ENCODE measurements around the gene SURF6. TPM values are rescaled to one million over a fixed set of nuclear protein-coding genes. Genes with fewer than 3 reads are reported as not detected.
"Not testable (repeated sequence)": the region's sequence is repeated elsewhere in the genome, so short reads cannot be mapped to it uniquely, and the experiment has no call there.

SURF6 gene
- total RNA-seq, 4 donors from 2014 or later, result 10.5 to 47.8 (median 14.5) TPM

- ATAC-seq (ENCODE audit: low FRiP score) (no peak), DNase-seq (ENCODE audit: low spot score) (no peak)
- TF ChIP-seq CTCF (IDR thresholded peaks at IDR 0.05), result no peak
Measured at GRCh38 chr9:133333011-133333410, 3.0 kb downstream of the SURF6 start.

GRCh38 chr9:133332381-133332730 lies 3.6 kb downstream of the SURF6 start:
- ATAC-seq (ENCODE audit: low FRiP score) (no peak), DNase-seq (ENCODE audit: low spot score) (no peak)
- TF ChIP-seq CTCF (IDR thresholded peaks at IDR 0.05), result no peak

- no peak for DNase-seq (ENCODE audit: low spot score)
- no peak for TF ChIP-seq CTCF (IDR thresholded peaks at IDR 0.05)
- no peak for ATAC-seq (ENCODE audit: low FRiP score)
Measured at GRCh38 chr9:133331641-133332380, 4.2 kb downstream of the SURF6 start.

- DNase-seq (ENCODE audit: low spot score) (no peak), ATAC-seq (ENCODE audit: low FRiP score) (no peak)
- no peak for TF ChIP-seq CTCF (IDR thresholded peaks at IDR 0.05)
Measured at GRCh38 chr9:133331221-133331620, 4.8 kb downstream of the SURF6 start.

- not testable (repeated sequence) for ATAC-seq (ENCODE audit: low FRiP score); DNase-seq (ENCODE audit: low spot score)
Measured at GRCh38 chr9:133329306-133330156, 6.5 kb downstream of the SURF6 start.

GRCh38 chr9:133327834-133328484 lies 8.0 kb downstream of the SURF6 start:
- no peak for ATAC-seq (ENCODE audit: low FRiP score)
- no peak for TF ChIP-seq CTCF (IDR thresholded peaks at IDR 0.05)
- no peak for DNase-seq (ENCODE audit: low spot score)

GRCh38 chr9:133327021-133327420 lies 9.0 kb downstream of the SURF6 start:
- not testable (repeated sequence) for ATAC-seq (ENCODE audit: low FRiP score); DNase-seq (ENCODE audit: low spot score)

All from omental fat pad (tissue), 4 donors.